Measurements from ENCODE around the gene TMEM140.

Gene TMEM140

DNA sequence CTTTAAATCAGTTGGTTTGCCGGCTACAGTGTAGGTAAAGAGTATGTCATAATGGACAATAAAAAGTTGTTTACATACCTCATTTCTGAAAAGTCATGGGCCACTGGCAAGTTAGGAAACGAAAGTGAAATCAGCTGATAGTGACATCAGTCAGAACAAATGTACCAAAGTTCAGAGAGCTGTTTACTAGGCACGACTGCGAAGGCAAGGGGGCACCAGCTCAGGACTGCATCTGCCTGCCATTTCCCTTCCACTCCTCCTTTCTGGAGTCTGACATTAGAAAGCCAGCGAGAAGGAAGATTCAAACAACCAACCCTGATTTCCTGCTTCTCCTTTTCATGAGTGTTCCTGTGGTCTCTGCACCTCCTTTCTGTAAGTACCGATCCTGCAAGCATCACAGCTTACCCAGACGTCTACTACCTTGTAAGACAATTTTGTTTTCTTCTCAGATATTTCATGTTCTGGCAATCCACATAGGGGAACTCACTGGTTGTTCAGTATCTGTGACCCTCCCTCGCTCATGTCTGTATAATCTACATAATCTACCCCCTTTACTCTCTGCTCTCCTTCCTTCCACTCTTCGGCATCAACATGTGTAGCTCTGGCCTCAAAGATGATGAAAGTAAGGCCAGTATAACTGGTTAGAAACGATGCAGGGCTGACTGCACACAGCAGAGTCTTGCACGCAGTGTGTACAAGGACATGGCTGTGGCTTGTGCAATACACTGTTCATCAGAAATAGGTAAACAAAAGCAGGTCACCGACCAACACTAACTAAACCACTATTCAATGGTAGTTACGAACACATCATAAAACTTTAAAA lies at the start of gene TMEM140:
Gene TMEM140 (plus strand): TSS at position 174 of the 823 bp plus-strand sequence. CDS start 16,370 bp downstream, outside the sequence.
- DNase-seq (ENCODE audit: low read depth): no peak
- no peak within 1 kb of the TSS for H3K4me3 ChIP-seq (ENCODE audit: control insufficient read depth, low read depth, low read length)
- TF ChIP-seq, protein P1, sequence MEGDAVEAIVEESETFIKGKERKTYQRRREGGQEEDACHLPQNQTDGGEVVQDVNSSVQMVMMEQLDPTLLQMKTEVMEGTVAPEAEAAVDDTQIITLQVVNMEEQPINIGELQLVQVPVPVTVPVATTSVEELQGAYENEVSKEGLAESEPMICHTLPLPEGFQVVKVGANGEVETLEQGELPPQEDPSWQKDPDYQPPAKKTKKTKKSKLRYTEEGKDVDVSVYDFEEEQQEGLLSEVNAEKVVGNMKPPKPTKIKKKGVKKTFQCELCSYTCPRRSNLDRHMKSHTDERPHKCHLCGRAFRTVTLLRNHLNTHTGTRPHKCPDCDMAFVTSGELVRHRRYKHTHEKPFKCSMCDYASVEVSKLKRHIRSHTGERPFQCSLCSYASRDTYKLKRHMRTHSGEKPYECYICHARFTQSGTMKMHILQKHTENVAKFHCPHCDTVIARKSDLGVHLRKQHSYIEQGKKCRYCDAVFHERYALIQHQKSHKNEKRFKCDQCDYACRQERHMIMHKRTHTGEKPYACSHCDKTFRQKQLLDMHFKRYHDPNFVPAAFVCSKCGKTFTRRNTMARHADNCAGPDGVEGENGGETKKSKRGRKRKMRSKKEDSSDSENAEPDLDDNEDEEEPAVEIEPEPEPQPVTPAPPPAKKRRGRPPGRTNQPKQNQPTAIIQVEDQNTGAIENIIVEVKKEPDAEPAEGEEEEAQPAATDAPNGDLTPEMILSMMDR (IDR thresholded peaks at IDR 0.05; ENCODE audit: control insufficient read depth, insufficient read depth, low read depth, low read length, missing control alignments): no peak

DNA sequence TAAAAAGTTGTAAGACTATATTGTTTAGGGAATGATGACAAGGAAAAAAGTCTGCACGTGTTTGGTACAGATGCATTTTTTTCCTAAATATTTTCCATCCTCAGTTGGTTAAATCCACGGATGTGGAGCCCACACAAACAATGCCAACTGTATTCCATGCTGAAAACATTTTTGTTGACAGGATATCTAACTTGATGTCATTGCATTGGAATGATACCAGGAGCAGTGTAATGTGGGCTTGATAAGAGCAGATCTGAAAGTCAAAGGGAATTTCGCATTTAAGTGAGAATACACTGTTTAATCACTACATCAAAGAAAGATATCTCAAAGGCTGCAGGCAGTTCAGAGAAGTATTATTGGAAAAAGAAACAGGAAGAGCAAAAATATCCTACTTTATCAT lies 49.5 kb upstream of the TMEM140 start:
- no peak overlapping the region for H3K4me3 ChIP-seq (ENCODE audit: control insufficient read depth, low read depth, low read length)
- TF ChIP-seq, protein P1 (IDR thresholded peaks at IDR 0.05; ENCODE audit: control insufficient read depth, insufficient read depth, low read depth, low read length, missing control alignments): no peak
- DNase-seq (ENCODE audit: low read depth): no peak

DNA sequence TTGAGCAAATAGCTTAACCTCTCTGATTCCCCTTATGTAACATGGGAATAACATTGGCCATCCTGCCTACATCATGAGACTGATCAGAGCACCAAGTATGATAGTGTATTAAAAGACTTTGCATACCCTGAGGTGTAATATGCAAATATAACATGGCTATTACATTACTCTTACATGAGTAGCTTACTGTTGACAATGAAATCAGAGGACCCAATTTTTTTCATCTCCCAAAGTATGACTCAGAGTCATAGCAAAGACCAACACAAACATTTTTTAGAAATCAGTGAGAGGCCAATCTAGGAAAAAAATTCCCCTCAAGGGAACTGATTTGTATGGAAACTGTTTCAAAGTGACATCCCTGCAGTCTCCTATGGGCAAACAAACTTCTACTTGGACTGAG lies 47.0 kb upstream of the TMEM140 start:
- TF ChIP-seq, protein P1 (IDR thresholded peaks at IDR 0.05; ENCODE audit: control insufficient read depth, insufficient read depth, low read depth, low read length, missing control alignments): no peak
- no peak overlapping the region for H3K4me3 ChIP-seq (ENCODE audit: control insufficient read depth, low read depth, low read length)
- DNase-seq (ENCODE audit: low read depth): no peak

DNA sequence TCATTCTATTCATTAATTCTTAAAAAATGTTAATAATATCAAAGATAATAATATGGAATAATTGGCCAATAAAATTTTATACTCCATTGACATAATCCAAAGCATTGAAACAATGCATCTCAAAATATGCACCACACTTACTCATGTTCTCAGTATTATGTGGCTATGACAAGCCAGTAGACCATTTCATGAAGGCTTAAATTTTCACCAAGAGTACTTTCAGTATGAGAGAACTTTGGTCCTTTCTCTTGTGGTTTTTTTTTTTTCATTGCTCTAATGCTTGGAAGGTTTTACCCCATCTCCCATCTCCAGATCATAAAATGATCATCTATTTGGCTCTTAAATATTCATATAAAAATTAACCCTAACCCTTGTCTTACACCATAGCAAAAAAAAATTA lies 45.5 kb upstream of the TMEM140 start:
- no peak for DNase-seq (ENCODE audit: low read depth)
- H3K4me3 ChIP-seq (ENCODE audit: control insufficient read depth, low read depth, low read length): no peak overlapping the region
- TF ChIP-seq, protein P1 (IDR thresholded peaks at IDR 0.05; ENCODE audit: control insufficient read depth, insufficient read depth, low read depth, low read length, missing control alignments): no peak

DNA sequence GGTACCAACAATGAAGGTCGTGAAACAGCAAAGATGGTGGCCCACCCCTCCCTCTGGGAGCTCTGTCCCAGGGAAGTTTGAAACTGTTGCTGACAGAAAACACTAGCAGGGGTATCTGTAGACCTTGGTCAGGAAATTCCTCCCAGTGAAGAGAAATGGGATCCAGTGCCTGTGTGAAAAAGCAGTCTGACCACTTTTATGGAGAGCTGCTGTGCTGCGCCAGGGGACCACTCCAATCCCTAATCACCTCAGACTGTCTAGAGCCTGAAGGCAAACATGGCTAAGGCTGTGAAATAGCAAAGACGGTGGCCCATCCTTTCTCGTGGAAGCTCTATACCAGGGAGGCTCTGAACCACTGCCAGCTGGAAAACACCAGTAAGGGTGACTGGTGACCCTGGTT lies 38.3 kb upstream of the TMEM140 start:
- DNase-seq (ENCODE audit: low read depth): no peak
- TF ChIP-seq, protein P1 (IDR thresholded peaks at IDR 0.05; ENCODE audit: control insufficient read depth, insufficient read depth, low read depth, low read length, missing control alignments): no peak
- H3K4me3 ChIP-seq (ENCODE audit: control insufficient read depth, low read depth, low read length): no peak overlapping the region

DNA sequence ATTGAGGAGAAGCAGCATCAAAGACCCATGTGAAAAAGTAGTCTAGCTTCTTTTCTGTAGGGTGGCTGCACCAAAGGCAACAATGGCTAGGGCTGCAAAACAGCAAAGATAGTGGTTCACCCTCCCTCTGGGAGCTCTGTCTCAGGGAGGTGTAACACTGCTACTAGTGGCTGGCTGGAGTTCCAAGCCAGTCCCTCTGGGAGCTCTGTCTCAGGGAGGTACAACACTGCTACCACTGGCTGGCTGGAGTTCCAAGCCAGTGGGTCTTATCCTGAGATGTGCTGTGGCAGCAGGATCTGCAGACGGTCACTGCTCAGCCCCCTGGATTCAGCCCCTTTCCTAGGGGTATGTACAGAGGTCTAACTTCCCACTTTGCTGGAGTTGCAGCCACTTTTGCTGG lies 37.9 kb upstream of the TMEM140 start:
- no peak for DNase-seq (ENCODE audit: low read depth)
- TF ChIP-seq, protein P1 (IDR thresholded peaks at IDR 0.05; ENCODE audit: control insufficient read depth, insufficient read depth, low read depth, low read length, missing control alignments): no peak
- H3K4me3 ChIP-seq (ENCODE audit: control insufficient read depth, low read depth, low read length): no peak overlapping the region
